ENCODE results near the gene BCR.

BCR gene

DNA sequence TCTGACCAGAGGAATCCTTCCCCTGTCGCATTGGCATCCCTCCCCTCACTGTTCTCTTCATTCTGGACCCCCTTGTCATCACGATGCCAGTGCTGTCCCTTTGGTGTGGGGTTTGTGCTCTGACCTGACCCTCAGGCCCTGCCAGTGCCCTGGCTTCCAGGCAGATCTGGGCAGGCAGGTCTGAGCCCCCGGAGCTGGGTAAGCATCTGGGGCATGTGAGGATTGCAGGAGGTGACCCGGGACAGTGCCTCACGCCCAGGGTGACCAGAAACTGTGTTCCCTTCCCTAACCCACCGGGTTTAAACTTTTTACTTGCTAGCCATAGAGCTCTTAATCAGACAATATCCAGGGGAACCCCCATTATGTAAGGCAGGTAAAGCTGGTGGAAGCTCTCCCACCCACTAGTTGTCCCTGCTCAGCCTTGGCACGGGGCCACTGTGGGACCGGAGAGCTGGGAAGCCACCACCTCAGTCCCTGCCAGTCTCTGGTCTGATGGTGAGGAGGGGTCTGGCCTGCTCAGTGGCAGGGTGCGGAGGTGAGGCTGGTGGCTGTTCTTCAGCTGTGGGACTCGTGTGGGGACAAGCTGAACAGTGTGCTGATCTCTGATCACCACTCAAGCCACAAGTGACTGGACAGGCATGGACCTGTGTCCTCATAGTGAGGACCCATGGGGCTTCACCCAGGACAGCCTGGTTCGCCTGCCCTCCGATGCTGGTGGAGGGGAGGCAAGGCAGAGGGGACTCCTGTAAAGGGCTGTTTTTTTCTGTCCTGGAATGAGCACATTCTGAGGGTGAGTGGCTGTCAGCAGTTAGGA lies 38.0 kb downstream of the BCR start:
- DNase-seq = no peak

DNA sequence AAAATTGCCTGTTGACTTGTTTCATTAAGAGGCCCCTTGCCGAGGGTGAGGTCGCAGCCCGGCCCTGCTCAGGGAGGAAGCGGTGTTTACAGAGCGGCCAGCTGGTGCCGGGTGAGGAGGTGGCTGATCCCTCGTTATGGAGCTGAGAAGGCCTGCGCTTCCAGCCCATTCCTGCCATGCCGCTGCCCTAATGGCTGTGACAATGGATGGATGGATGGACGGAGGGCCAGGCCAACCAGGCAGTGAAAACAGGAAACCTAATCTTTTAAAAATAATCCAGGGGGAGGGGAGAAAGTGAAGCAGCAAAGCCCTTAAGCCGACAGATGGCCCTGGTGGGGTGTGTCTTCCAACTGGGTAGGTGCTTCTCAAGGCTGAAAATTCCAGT lies 38.5 kb downstream of the BCR start:
- DNase-seq = no peak

DNA sequence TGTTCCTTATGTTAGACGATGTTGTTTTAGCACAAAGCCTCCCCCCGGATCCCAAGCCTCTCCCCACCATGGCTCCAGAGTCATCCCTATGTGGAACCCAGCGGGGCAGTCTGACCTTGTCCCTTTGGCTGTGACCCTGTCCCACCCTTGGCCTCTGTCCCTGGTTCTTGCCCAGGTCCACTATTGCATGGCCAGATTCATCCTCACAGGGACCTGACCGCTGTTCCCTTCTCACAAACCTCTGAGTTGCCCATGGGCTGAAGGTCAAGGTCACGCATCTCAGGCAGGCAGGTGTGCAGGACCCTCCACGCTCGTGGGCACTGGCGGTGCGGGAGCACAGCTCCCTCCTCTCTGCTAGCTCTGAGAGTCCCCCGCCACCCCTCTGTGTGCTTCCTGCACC lies 39.0 kb downstream of the BCR start:
- DNase-seq = no peak

DNA sequence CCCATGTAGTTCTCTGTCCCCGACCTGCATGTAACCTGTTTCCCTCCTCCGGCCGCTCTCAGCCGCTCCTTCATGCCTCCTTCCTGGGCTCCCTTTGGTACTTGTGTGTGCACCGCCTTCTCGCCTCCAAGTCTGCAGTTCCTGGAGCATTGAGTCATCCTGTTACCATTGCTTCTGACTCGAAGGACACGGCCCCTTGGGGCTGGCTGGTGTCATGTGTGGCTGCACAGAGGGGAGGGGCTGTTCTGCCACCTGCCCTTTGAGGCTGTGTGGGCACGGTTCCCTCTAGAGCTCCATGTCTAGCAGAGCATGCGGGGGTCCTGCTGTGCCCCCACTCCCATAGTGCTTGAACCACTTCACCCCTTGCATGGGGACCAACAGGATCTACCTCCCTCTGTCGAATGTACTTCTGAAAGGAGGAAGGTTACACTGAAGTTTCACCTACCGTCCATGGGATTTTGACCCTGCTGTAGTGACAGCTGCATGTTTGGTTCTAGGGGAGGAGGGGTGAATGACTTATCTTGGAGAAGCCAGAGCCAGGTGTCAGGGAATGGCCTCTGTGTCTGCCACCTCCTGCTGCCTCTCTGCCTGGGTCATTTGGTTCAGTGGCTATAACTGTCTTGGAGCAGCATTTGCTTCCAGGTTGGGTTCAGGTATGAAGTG lies 39.6 kb downstream of the BCR start:
- no peak for DNase-seq

DNA sequence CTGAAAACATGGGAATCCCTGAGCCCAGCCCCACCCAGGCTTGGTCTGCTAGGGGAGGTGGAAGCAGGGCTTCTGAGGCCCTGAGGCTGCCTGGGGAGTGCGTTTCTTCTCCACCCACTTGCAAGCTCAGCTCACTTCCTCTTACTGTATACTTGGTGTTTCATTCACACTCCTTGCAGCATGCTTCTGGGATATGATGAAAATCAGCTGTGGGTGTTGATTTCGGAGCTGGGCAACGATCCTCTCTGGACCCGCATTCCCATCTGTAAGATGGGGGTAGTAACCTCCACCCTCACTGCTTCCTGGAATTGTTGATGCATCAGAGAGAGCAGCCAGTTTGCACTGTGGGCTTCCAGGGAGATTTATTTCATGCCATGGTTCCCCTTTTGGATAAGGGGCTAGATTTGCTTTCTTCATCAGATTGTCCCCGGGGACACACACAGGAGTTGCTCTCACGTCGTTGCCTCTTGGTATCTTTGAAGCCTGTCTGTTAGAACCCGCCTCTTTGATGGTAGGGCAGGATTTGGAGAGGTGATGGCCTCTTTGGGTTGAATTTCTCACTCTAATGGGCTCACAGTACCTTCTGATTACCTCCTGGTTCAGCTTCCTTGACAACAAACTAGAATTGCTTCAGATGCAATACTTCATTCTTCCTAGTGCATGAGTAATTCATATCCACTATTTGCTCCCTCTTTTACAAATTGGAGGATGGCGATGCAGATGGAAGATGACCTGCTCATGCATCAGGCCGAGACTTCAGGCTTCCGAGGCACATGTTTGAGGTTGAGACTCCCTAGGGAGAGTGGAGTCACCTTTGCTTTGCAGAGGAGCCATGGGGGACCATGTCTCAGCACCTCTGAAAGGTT lies 40.4 kb downstream of the BCR start:
- no peak for DNase-seq

DNA sequence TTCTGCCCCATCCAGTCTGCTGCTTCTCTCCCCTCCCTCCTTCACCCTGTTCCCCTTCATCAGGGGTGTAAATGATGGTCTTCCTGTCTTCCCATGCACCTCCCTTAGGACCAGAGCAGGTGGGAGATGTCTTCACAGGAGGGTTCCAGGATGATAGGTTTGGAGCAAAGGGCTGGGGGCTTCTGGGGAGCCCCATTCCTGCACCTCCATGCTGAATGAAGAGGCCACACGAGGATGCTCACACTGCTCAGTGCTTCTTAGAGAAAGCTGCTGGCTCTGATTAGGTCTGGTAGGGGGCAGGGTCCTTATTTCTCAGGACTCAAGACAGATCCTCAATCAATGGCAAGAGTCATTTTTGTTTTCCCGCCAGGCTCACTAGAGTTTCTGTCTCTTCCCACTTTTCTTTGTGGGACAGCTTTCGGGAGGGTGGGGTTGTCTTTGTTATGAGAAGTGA lies 41.1 kb downstream of the BCR start:
- DNase-seq = no peak

DNA sequence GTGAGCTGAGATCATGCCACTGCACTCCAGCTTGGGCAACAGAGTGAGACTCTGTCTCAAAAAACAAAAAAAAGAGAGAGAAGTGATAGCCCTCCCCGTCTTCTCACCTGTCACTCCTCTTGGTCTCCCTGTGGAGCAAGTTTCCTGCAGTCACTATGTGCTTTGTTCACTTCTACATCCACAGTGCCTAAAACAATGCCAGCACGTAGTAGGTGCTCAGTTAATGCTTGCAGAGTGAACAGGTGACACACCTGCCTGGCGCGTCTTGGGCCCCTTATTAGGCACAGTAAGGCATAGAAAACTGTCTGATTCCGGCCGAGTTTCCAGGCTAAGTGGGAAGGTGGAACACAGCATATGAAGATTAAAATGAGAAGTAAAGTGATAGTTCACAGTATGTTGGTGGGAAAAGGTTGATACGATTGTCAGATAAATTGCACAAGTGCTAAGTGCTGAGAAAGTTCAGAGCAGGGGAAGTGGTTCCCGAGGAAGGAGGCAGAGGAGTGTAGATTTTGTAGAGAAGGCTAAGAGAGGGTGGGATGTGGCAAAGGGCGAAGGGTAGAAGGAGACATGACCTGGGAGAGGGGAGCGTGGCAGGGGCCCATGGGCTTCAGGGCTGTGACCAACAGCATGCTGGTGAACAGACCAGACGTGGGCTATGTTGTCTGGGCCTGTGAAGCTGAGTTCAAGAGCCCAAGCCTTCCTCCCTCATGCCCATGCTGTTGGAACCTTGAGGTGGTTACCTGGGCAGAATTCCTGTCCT lies 41.9 kb downstream of the BCR start:
- DNase-seq = no peak

DNA sequence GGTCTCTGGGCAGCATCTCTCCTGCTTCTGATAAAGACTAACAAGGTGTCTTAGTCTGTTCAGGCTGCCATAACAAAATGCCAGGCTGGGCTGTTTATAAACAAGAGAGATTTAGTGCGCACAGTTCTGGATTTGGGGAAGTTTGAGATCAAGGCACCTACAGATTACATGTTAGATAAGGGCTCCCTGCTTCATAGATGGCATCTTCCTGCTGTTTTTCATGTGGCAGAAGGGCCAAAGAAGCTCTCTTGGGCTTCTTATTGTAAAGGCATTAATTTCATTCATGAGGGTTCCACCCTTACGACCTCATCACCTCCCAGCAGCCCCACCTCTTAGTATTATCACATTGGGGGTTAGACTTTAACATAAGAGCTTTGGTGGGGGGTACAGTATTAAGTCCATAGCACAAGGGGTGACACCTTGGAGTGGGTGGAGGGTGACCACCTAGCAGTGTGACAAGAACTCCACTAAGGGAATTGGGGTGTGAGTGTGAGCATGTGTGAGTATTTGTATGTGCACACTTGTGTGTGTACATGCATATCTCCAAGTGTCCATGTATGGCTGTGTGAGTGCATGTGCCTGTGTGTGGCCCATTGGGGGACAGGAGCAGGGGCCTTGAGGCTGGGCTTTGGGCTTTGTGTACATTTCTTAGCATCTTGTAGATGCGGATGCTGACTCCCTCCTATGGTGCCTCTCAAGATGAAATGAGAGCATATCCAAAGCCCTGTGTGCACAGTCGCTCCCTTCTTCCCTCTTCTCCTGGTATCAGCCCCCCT lies 42.7 kb downstream of the BCR start:
- no peak for DNase-seq

GRCh38 chr22:23223569-23224317 lies 43.4 kb downstream of the BCR start:
- DNase-seq = no peak

DNA sequence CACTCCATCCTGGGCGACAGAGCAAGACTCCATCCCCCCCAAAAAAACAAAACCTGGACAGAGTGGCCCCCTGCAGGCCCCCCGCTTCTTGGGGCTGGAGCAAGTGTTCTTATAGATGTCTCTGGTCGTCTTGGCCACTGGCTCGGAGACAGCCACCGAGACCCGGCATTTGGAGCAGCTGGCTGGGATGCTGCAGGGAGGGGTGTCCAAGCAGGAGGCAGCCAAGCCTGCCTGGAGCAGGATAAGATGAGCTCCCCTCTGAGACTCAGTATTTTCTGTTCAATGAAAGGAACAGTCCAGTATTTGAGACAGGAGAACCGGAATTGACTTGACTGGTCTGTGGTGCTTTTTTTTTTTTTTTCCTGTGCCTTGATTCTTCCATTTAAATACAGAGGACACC lies 44.5 kb downstream of the BCR start:
- DNase-seq = no peak

- no peak for DNase-seq
These were observed 45.0 kb downstream of the BCR start for GRCh38 chr22:23225337-23225723.

DNA sequence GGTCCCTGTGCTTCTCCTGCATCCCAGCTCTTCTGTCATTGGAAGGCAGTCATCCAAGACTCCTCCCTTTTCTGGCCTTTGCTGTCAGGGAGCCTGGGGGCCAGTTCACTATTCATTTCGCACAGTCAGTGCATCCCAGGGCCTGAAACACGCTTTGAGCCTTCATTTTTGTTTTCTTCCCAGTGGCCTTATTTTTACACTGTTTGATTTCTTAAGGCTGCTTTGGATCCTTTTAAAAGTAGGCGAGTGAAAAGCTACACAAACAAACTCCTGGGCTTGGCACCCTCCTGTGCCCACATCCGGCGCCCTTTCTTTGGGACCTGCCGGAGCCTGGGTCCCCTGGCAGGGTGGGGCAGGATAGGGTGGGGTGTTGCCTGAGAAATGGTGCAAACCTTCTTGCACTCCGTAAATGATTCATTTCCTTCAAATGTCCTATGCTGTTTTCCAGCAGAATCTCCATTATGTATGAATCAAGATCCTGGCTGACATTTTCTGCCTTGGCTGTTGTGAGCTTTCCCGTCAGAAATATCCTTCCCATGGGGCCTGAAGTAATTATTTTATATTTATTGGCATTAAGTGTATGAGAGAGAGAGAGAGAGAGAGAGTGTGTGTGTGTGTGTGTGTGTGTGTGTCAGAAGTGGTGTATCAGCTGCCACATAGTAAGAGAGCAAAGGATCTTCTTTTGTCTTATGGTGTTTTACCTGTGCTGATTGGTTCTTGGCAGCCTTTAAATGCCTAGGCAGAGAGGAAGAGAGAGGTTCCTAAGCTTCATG lies 45.6 kb downstream of the BCR start:
- no peak for DNase-seq

DNA sequence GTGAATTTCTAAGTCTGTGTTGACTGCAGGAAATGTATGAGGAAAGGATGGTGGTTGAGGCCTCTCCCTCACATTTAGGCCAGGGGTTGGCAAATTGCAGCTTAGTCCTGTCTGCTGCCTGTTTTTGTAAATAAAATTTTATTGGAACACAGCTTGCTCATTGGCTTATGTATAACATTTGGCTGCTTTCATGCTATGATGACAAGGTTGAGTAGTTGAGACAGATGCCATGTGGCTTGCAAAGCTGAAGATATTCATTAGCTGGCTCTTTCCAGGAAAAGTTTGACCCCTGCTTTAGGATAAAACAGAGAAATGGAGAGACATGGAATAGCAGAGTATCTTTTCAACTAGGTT lies 46.2 kb downstream of the BCR start:
- DNase-seq = no peak

DNA sequence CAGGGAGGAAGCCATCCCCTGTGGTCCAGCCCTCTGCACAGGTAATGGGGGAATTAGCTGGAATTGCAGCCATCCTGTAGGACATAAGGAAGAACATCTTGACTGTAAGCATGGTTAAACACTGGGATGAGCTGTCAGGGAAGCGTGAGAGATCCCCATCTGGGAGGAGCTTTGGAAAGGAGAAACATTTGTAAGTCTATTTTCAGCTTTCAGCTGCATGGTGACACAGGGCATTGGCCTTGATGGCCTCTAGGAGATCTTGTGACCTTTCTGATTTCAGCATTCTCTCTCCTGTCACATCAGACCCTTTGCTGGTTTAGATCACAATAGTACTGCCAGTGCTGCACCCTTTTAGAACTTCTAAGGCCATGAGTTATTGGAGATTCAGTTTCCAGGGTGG lies 47.1 kb downstream of the BCR start:
- no peak for DNase-seq

GRCh38 chr22:23228503-23228902 lies 48.2 kb downstream of the BCR start:
- no peak for DNase-seq

- DNase-seq = no peak
These were observed 49.3 kb downstream of the BCR start for GRCh38 chr22:23229646-23230045.

GRCh38 chr22:23230348-23231068 lies 50.2 kb downstream of the BCR start:
- no peak for DNase-seq

GRCh38 chr22:23231471-23232093 lies 51.3 kb downstream of the BCR start:
- DNase-seq = no peak

Measured in cortex of kidney (tissue), 1 donor.